Activated CD8-positive, alpha-beta T cell treated with anti-CD3 and anti-CD28 coated beads for 36 hours (primary cell): ENCODE results near the gene PSKH1. TPM values are rescaled to one million over a fixed set of nuclear protein-coding genes. Genes with fewer than 3 reads are reported as not detected.

Experiments used
- ATAC-seq: fragments of 200-7000 bp; cut with Tn5 transposase; one replicate; pipeline ENCODE4 v1.10.0; 2021; ENCODE audit warnings: mild to moderate bottlenecking, moderate library complexity
- CTCF ChIA-PET: fragments of 350-600 bp; sonication (Branson Sonifier 250); formaldehyde crosslinking; loops from one replicate; lab custom pipeline; 2021; ENCODE audit warnings: antibody characterized with exemption; lab: Charles Lee
- POLR2A ChIA-PET: fragments of 350-600 bp; sonication (Branson Sonifier 250); formaldehyde crosslinking; loops from one replicate; lab custom pipeline; 2021; ENCODE audit warnings: antibody characterized with exemption; lab: Charles Lee
- DNase-seq: peaks from one replicate; pipeline ENCODE4 v3.0.0-alpha.2; 2020
- H3K27ac Mint-ChIP-seq: one replicate; pipeline ENCODE4 v1.8.0; 2021; ENCODE audit warnings: mild to moderate bottlenecking, mixed read lengths
- H3K27me3 Mint-ChIP-seq: one replicate; pipeline ENCODE4 v1.8.0; 2021; ENCODE audit warnings: mixed read lengths
- H3K36me3 Mint-ChIP-seq: one replicate; pipeline ENCODE4 v1.8.0; 2021; ENCODE audit warnings: low read depth, mixed read lengths
- H3K4me1 Mint-ChIP-seq: one replicate; pipeline ENCODE4 v1.8.0; 2021; ENCODE audit warnings: low read depth, mixed read lengths
- H3K4me3 Mint-ChIP-seq: one replicate; pipeline ENCODE4 v1.8.0; 2021; ENCODE audit warnings: mild to moderate bottlenecking, moderate library complexity, mixed read lengths
- H3K9me3 Mint-ChIP-seq: one replicate; pipeline ENCODE4 v1.8.0; 2021; ENCODE audit warnings: mixed read lengths
- intact Hi-C: fragments of 100-400 bp; cut with micrococcal nuclease; formaldehyde crosslinking; loops from one replicate; pipeline ENCODE4 v1.10.0; 2022
- total RNA-seq, 2 experiments: library from RNA; stranded (reverse); gene quantifications; one replicate each; pipeline ENCODE4 v1.2.3, GENCODE V29; 2021
- TF ChIP-seq, protein P1 (sequence below): fragments of 200-600 bp; IDR thresholded peaks from one replicate; pipeline ENCODE4 v1.8.0; 2022; ENCODE audit warnings: antibody characterized with exemption, mild to moderate bottlenecking

PSKH1 gene
- total RNA-seq, 2 experiments from 2014 or later: 8.4 to 8.5 TPM

- TF ChIP-seq, protein P1, sequence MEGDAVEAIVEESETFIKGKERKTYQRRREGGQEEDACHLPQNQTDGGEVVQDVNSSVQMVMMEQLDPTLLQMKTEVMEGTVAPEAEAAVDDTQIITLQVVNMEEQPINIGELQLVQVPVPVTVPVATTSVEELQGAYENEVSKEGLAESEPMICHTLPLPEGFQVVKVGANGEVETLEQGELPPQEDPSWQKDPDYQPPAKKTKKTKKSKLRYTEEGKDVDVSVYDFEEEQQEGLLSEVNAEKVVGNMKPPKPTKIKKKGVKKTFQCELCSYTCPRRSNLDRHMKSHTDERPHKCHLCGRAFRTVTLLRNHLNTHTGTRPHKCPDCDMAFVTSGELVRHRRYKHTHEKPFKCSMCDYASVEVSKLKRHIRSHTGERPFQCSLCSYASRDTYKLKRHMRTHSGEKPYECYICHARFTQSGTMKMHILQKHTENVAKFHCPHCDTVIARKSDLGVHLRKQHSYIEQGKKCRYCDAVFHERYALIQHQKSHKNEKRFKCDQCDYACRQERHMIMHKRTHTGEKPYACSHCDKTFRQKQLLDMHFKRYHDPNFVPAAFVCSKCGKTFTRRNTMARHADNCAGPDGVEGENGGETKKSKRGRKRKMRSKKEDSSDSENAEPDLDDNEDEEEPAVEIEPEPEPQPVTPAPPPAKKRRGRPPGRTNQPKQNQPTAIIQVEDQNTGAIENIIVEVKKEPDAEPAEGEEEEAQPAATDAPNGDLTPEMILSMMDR: no peak
- ATAC-seq: no peak
- Mint-ChIP-seq H3K9me3 (no peaks in the 10 kb centered on the region), H3K36me3 (peaks cover 24% of the 10 kb centered on the region), H3K27me3 (no peaks in the 10 kb centered on the region), H3K4me3 (no peak within 1 kb of the TSS), H3K4me1 (peaks cover 28% of the 10 kb centered on the region), H3K27ac (no peak within 1 kb of the TSS)
- CTCF ChIA-PET: no interaction called here
- intact Hi-C loops: no loop called here
- no peak for DNase-seq
- POLR2A ChIA-PET: interaction anchor here (0.6 to 1.2 kb wide), 2 partner anchors 10 to 85 kb away, joined by 3 to 4 read pairs; no protein-coding TSS in a partner anchor
These were observed 50.8 kb downstream of the PSKH1 start, which contains the start of gene LCAT for GRCh38 chr16:67943619-67944504. Gene LCAT (minus strand): TSS chr16:67944120. CDS start chr16:67944101, 19 bp downstream.

DNA sequence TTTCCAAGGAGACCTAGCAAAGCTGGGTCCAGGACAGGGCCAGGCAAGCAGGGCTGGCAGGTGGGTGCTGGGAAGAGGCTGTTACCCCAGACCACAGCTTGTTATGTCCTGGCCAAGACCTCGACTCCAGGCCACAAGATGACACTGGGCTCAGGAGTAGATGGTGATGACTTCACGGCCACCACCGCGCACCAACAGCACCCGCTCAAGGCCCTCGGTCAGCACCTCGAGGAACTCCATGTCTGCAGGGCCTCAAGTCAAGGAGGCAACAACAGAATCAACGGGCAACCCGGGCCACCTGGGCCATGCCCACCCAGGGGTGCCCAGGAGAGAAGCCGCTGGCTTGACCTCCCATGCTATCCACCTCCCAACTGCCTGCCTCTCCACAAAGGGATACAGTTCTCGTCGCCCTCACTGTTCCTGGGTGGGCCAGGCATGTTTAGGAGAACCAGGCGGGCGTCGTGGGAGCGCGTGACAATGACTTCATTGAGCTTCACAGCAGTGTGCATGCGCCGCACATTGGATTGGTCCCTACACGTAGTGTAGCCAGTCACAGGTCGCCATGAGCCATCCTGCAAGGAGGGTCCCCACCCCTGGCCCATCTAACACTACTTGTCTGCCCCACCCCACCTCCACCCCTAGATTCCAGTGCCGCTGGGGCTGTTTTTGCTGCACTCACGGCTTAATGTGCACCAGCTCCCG, 51.8 kb downstream of the PSKH1 start:
- DNase-seq: no peak
- Mint-ChIP-seq H3K36me3 (peaks cover 19% of the 10 kb centered on the region), H3K27me3 (no peaks in the 10 kb centered on the region), H3K4me1 (peaks cover 19% of the 10 kb centered on the region), H3K9me3 (no peaks in the 10 kb centered on the region), H3K4me3 (no peak overlapping the region), H3K27ac (no peak overlapping the region)
- ATAC-seq: no peak
- intact Hi-C loops: no loop called here
- POLR2A ChIA-PET: interaction anchor here (1.0 to 1.4 kb wide), 2 partner anchors 9 to 79 kb away, joined by 3 to 6 read pairs; partner anchors contain the start of gene DUS2
- CTCF ChIA-PET: interaction anchor here (1.1 kb wide), 1 partner anchor 55 kb away, joined by 3 read pairs; no protein-coding TSS in a partner anchor
- TF ChIP-seq, protein P1: no peak

DNA sequence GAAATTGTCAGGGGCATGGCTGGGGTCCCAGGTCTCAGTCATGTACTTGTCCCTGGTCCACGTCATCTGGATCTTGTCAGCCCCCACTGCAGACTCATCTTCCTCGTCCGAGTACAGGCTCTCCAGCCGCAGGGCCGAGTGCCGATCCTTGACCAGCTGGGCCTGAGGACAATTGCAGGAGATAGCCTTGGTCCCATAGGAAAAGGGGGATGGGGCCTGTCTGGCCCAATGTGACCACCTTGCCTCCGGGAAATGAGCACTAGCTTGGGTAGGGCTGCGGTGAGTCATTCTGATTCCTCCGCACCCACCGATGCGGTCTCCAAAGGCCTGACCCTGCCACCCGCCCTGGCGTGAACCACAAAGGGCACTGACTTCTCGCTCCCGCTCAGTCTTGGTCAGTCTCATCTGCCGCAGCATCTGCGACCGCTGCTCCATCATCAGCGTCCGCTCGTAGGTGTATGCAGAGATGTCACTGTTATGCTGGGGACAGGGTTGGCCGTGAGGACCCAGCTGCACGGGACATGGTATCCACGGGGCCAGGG, 52.4 kb downstream of the PSKH1 start:
- no peak for ATAC-seq
- TF ChIP-seq, protein P1: no peak
- Mint-ChIP-seq H3K27ac (no peak overlapping the region), H3K27me3 (no peaks in the 10 kb centered on the region), H3K4me3 (no peak overlapping the region), H3K36me3 (peaks cover 13% of the 10 kb centered on the region), H3K9me3 (no peaks in the 10 kb centered on the region), H3K4me1 (peaks cover 13% of the 10 kb centered on the region)
- no peak for DNase-seq
- ChIA-PET CTCF (interaction anchor here (1.1 to 1.6 kb wide), 2 partner anchors 9 to 56 kb away, joined by 3 to 4 read pairs; partner anchors contain the start of gene PSMB10), POLR2A (interaction anchor here (1.0 to 1.4 kb wide), 2 partner anchors 10 to 78 kb away, joined by 3 to 6 read pairs; partner anchors contain the start of gene DUS2)
- intact Hi-C loops: no loop called here

- Mint-ChIP-seq H3K9me3 (no peaks in the 10 kb centered on the region), H3K4me3 (no peak overlapping the region), H3K27me3 (no peaks in the 10 kb centered on the region), H3K4me1 (peaks cover 10% of the 10 kb centered on the region), H3K36me3 (peaks cover 12% of the 10 kb centered on the region), H3K27ac (no peak overlapping the region)
- no peak for DNase-seq
- POLR2A ChIA-PET: no interaction called here
- TF ChIP-seq, protein P1: no peak
- intact Hi-C loops: no loop called here
- CTCF ChIA-PET: interaction anchor here (1.0 to 1.6 kb wide), 3 partner anchors 10 to 94 kb away, joined by 3 to 4 read pairs (median 4); partner anchors contain the start of gene PSMB10
- no peak for ATAC-seq
These were observed 53.1 kb downstream of the PSKH1 start for GRCh38 chr16:67946128-67946569.
